T-helper 2 cell treated with Interferon-gamma antibody and Interleukin-4, amounts not matched to agents 100 ng/mL and 5 ng/mL, for 36 hours (primary cell): ENCODE data around the gene MCF2L. TPM values are rescaled to one million over a fixed set of nuclear protein-coding genes. Genes with fewer than 3 reads are reported as not detected.
"Not testable (repeated sequence)": the region's sequence is repeated elsewhere in the genome, so short reads cannot be mapped to it uniquely, and the experiment has no call there.

ENCODE experiments used
- intact Hi-C: fragments of 100-400 bp; cut with micrococcal nuclease; formaldehyde crosslinking; loops from one replicate; pipeline ENCODE4 v1.15.1; 2023
- total RNA-seq: library from RNA; stranded (reverse); gene quantifications from 2 replicates; pipeline ENCODE4 v1.2.3, GENCODE V29; 2022

The MCF2L gene
- total RNA-seq, 1 donor from 2014 or later = 0.14 TPM

- intact Hi-C loops = loop anchor here (1.0 kb wide), 1 partner anchor 86 kb away; no protein-coding TSS in a partner anchor
Observed at GRCh38 chr13:113028336-113029060, 59.5 kb downstream of the MCF2L start.

DNA sequence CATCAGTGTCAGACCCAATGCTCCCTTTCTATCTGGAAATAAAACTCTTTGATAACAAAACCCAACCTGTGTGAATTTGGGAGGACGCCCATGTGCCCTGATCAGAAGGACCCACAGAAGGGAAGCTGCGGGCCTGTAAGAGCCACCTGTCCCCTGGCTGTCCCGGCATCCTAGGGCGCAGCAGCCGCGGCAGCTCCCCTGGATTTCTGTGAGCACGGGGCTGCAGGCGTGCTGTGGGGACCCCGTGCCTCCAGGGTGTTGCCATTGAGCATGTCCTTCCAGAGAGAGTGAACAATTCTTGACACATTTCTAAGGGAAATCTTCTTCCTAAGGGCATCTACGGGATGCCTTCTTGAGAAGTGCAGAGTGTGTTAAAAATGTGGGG, 60.0 kb downstream of the MCF2L start:
- intact Hi-C loops = loop anchor here (1.0 kb wide), 1 partner anchor 87 kb away; no protein-coding TSS in a partner anchor

- intact Hi-C loops = loop anchor here (1.0 kb wide), 1 partner anchor 87 kb away; no protein-coding TSS in a partner anchor
Observed at GRCh38 chr13:113029487-113030258, 60.7 kb downstream of the MCF2L start.

GRCh38 chr13:113030259-113030640, 61.2 kb downstream of the MCF2L start:
- intact Hi-C loops = not testable (repeated sequence)

- intact Hi-C loops = no loop called here
Observed at GRCh38 chr13:113031465-113031864, 62.5 kb downstream of the MCF2L start.

GRCh38 chr13:113032291-113032690, 63.3 kb downstream of the MCF2L start:
- intact Hi-C loops = no loop called here

DNA sequence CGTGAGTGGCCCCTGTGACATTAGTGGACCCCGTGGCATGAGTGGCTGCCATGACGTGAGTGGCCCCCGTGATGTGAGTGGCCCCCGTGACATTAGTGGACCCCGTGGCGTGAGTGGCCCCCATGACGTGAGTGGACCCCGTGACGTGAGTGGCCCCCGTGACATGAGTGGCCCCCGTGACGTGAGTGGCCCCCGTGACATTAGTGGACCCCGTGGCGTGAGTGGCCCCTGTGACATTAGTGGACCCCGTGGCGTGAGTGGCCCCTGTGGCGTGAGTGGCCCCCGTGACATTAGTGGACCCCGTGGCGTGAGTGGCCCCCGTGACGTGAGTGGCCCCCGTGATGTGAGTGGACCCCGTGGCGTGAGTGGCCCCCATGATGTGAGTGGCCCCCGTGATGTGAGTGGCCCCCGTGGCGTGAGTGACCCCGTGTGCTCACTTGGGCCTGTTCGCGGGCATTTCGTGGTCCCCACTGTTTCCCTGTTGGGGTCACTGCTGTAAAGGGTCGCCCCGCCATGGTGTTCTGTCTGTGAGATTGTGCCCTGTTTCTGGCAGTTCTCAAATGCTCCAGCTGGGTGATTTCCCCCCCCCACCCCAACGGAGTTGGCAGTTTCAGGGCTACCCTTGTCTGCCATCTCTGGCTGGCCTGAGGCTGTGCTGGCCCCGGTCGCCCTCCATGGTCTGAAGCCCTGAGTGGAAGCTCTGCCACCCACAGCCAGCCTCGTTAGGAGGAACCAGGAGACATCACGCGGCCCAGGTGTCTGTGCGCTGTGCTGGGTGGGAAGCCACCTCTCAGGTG, 64.2 kb downstream of the MCF2L start:
- intact Hi-C loops = no loop called here

DNA sequence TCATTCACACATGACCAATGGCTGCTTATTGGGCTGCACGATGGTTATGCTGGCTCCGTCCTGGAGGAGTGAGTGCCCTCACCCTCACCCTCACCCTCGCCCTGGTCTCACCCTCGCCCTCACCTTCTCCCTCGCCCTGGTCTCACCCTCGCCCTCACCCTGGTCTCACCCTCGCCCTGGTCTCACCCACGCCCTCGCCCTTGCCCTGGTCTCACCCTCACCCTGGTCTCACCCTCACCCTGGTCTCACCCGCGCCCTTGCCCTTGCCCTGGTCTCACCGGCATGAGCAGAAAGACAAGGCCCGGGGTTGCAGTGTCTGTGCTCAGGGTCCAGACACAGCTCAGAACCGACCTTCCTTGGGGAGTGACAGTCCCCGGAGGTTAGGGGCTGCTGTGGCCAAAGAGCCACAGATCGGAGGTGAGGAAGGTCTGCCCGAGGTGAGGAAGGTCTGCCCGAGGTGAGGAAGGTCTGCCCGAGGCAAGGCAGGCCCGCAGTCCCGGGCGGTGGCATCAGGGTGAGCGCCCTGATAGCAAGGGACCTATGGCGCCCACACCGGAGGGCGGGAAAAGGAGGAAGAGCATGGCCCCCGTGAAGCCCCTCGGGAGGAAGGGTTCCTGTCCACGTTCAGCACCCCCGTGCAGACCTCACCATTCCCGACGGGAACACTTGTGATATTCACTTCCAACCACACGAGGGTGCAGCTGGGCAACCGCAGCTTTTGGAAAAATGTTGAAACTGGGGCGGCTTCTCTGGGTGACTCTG, 65.6 kb downstream of the MCF2L start:
- intact Hi-C loops = no loop called here

DNA sequence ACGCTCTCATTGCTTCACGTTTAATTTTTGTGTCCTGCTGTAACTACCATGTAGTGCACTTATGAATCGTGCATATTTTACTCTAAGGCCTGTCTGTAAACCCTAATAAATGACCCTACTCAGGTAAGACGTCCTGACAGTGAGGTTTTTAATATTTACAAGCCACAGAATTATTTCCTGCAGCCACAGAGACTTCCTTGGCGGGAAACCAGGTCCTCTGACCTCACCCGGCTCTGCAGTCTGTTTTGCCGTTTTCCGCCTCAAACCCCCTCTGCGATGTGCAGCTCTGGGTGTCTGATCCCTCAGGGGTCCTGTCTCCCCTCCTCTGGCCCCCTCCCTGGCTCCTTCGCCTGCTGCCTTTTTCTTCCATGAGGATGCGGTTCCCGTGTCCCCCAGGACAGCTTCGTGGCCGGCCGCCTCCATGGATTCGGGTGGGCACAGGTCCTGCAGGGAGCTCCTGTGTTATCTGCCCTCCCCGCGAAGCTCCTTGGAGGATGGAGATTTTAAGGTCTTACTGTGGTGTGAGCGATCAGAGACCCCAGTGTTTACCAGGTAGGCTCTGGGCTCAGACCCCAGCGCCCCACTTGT, 66.3 kb downstream of the MCF2L start:
- intact Hi-C loops = no loop called here

- intact Hi-C loops = no loop called here
Observed at GRCh38 chr13:113036401-113036800, 67.4 kb downstream of the MCF2L start.

DNA sequence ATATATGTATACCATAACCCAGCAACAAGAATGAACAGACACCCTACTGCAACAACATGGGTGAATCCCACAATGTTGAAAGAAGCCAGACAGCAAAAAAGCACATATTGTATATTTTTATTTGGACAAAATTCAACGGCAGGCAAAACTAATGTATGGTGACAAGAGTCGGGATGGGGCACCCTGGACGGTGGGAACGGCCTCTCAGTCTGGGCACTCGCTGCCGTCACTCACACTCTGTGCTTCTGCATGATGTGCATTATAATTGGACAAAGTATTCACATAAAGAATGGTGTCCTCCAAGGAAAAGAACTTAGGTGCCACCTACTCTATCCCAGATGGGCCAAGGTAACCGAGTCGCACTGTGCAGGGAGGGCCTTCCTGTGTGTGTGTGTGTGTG, 71.0 kb downstream of the MCF2L start:
- intact Hi-C loops = no loop called here

DNA sequence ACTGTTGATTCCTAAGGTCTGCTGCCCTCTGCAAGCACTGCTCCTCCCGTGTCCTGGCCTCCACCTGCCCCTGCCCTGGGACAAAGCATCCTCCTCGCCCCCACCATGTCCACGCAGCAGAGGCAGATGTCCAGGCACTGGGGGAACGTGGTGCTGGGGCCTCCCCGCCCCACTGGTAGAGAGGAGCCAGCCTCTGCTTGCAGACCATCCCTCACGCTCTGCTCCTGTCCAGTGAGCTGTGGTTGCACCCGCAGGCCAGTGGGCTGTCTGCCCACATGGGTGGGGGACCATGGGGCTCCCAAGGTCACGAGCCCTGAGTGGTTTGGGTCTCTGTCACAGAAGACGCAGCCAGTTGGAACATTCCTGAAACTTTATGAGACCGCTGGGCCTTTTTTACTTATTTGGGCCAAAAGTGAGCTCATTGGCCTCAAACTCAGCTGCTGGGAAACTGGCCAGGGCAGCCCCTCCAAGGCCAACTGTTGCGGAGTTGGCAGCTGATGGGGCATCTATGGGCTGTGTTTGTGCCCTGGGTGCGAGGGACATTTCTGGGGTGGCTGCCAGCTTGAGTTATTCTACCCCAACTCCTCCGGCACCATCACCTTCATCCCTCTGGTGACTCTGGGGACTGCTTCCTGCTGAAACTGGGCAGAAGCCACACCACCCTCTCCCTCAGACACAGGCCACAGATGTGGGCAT, 71.7 kb downstream of the MCF2L start:
- intact Hi-C loops = no loop called here

GRCh38 chr13:113041293-113041690, 72.3 kb downstream of the MCF2L start:
- intact Hi-C loops = no loop called here

DNA sequence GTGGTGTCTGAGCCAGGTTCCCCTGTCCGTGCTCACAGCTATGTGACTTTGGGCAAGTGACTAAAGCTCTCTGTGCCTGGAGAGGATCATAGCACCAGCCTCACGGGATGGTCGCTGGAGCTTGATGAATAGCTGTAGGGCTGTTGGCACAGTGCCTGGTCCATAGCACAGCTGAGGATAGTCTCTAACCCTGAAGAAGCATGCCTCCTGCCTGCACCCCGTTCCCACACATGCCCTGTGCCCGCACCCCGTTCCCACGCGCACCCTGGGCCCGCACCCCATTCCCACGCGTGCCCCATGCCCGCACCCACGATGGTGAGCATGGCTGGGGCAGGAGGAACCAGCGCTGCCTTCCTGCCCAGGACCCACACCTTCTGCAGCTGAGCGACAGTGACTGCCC, 72.9 kb downstream of the MCF2L start:
- intact Hi-C loops = no loop called here

DNA sequence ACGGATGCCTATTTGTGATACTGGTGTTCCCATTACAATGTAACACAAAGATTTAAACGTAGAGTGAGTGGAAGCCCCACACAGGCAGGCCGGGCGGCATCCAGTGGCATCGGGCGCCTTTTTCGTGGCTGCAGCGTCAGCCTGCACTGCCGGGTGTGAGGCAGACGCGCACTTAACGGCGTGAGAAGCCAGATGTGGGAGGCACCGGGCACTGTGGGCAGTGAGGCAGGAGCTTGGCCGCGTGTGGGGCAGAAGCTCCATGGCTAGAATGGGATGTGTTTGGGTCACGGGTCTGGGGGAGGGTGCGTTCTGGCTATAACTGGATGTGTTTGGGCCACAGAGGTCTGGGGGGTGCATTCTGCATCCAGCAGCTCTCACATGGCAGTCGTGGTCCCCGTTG, 73.4 kb downstream of the MCF2L start:
- intact Hi-C loops = no loop called here

GRCh38 chr13:113043001-113043630, 74.1 kb downstream of the MCF2L start:
- intact Hi-C loops = no loop called here

DNA sequence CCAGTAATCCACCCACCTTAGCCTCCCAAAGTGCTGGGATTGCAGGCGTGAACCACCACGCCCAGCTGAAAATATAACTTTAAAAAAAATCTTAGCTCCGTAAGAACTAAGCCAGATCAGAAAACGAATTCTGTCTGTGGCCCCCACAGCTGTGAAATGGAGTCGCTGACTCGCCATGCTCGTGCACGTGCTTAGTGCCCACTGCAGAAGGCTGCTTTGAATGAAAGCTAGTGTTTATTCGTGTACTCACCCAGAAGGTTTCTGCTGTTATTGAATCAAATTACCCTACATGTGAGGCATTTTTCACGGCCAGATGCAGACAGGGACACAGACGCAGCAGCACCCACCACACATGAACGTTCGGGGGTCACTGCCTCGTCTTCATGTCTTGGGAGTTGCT, 74.9 kb downstream of the MCF2L start:
- intact Hi-C loops = no loop called here

DNA sequence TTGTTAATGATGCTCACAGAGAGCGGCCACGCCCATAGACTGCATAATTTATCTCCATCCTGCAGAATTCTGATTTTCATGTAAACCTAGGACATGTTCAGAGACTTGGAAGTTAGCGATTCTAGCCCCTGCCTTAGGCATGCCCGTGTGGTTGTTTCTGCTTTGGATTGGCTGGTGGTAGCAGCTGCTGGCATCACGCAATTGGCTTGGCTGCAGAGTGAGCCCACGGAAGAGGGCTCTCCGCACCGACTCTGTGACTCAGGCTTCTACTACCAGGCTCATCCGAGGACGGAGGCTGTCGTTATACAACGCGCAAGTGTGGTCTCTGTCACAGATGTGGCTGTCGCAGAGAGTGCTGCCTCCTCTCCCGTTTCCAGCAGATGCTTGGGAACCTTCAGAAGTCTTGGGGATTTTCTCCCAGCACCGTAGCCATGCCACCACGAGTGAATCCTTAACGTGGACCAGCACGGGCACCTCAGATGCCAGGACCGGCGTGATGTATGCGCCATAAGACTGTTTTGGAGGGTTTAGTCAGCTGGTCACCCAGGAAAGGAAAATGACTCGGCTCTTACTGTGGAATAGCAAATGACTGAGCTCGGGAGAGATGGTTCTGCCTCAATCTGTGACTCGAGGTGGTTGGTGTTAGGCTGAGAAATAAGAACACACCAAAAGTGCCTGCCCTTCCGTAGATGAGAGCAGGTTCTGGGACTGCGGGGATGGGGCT, 75.5 kb downstream of the MCF2L start:
- intact Hi-C loops = no loop called here
